Astrocyte of the spinal cord (primary cell): ENCODE results near the gene ZMYM1.

Experiments used
- DNase-seq: peaks from one replicate; pipeline ENCODE4 v3.0.0; 2011; ENCODE audit warnings: low read depth, low spot score
- H3K4me3 ChIP-seq: 2 replicates; pipeline ENCODE4 v1.5.1; 2011; ENCODE audit warnings: low read depth, mild to moderate bottlenecking, low read length, moderate library complexity
- in situ Hi-C: cut with HindIII; loops from 2 replicates; pipeline ENCODE4 v1.10.0; 2017; ENCODE audit warnings: low sequenced_read_pairs
- TF ChIP-seq, protein P1 (sequence below): IDR thresholded peaks from 2 replicates; pipeline ENCODE4 v1.5.1; 2012; ENCODE audit warnings: low read depth, mild to moderate bottlenecking, low read length, inconsistent platforms

The ZMYM1 gene

DNA sequence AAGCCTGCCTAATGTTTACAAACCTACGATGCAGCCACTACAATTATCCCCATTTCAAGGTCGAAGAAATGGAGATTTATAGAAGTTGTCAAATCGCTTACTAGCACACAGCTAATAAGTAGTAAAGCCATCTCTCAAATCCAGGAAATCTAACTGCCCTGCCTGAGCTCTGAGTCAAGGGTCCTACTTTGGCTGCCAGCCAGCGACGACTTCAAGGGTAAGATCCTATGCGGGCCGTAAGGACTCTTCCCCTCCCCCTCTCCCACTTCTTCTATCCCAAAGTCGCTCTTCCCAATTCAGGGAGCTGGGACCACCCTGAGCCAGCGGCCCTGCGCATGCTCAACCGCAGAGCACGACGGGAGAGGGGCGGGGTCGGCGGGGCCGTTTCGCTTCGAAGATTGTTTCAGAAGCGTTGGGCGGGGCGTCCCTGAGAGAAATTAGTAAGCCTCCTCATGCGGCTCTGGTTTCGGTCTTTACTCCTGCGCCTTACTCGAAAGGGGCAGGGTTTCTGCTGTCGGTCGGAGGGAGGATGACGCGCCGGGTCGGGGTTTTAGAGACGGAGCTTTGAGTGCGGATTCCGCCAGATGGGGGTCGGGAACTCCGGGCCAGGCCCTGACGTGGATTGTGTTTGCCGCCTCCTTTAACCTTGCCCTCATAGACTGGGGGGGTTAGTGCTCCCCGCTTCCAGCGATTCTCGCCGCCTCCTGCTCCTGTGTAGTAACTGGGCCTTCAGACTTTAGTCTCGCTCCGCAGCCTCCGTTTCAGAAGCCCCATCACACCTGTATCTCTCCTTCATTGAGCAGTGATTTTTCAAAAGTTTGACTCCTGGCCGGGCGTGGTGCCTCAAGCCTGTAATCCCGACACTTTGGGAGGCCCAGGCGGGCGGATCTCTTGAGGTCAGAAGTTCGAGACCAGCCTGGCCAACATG is at the start of gene ZMYM1:
Gene ZMYM1, plus strand, starts transcription at position 383 of the 928 bp plus-strand sequence. CDS start 14,603 bp downstream, outside the sequence.
- TF ChIP-seq, protein P1, sequence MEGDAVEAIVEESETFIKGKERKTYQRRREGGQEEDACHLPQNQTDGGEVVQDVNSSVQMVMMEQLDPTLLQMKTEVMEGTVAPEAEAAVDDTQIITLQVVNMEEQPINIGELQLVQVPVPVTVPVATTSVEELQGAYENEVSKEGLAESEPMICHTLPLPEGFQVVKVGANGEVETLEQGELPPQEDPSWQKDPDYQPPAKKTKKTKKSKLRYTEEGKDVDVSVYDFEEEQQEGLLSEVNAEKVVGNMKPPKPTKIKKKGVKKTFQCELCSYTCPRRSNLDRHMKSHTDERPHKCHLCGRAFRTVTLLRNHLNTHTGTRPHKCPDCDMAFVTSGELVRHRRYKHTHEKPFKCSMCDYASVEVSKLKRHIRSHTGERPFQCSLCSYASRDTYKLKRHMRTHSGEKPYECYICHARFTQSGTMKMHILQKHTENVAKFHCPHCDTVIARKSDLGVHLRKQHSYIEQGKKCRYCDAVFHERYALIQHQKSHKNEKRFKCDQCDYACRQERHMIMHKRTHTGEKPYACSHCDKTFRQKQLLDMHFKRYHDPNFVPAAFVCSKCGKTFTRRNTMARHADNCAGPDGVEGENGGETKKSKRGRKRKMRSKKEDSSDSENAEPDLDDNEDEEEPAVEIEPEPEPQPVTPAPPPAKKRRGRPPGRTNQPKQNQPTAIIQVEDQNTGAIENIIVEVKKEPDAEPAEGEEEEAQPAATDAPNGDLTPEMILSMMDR = no peak
- peak within 1 kb of the TSS; percentile 80 for H3K4me3 ChIP-seq
- in situ Hi-C loops = no loop called here
- peak; percentile 88 for DNase-seq

DNA sequence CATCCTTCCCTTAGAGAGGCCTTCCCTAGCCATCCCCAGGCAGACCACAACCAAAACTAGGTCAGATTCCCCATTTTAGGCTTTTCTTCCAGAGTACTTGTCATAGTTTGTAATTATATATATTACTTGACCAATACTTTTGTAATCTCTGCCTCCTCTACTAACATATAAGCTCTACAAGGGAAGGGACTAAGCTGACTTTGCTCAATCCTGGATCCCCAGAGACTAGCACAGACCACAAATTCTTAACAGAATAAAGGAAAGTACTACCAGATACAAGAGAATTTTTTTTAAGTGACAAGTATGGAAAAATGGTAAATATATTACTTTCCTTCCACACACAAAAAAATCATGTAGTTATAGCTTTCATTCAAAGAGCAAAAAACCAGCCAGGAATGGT is 49.4 kb upstream of the ZMYM1 start:
- in situ Hi-C loops = no loop called here
- H3K4me3 ChIP-seq = no peak overlapping the region
- DNase-seq = no peak
- TF ChIP-seq, protein P1 = no peak

DNA sequence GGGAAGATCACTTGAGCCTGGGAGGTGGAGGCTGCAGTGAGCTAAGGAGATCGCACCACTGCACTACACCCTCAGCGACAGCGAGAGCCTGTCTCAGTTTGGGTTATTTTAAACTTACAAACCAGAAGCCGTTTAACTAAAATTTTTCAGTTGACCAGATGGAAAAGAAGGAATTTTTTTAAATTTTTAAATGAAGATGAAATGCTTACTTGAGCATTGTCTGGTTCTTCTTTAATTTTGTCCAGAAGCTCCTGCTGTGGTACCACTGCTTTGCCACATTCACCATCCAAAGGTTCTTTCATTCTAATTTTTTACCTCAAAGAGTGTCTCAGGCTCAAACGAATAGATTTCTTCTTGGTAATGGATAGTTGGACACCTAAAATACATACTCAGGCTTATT is 48.8 kb upstream of the ZMYM1 start:
- TF ChIP-seq, protein P1 = no peak
- in situ Hi-C loops = no loop called here
- H3K4me3 ChIP-seq = peak overlapping the region; percentile 84
- DNase-seq = no peak

DNA sequence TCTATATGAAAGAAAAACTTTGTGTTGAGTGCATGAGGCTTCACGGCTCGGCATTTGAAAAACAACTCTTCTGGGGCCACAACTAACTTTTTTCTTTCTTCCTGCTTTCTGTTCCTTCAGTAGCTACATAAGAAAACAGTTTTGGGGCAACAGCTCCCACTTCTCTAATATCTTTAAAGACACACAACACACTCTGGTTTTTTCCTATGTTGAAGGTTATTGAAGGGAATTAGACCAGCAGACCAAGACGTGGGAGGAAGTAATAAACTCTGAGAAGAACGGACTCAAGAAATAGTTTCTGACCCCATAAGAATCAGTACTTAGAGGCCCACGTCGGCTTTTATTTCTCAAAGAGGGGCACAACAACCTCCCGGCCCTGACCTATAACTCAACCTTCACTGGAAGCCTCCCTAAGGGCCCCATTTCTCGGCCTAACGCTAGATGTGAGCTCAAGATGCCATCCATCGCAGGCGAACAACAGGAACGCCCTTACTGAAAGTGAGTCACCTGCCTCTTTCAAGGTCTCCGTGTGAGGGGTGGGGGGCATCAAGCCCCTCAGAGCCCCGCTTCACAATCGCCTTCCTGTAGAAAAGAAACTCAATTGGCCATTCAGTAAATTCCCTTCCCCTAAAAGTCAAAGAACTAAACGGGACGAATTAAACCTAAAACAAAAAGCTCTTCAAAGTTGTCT is 48.3 kb upstream of the ZMYM1 start:
- in situ Hi-C loops = no loop called here
- peak; percentile 57 for DNase-seq
- TF ChIP-seq, protein P1 = no peak
- H3K4me3 ChIP-seq = peak overlapping the region; percentile 84

DNA sequence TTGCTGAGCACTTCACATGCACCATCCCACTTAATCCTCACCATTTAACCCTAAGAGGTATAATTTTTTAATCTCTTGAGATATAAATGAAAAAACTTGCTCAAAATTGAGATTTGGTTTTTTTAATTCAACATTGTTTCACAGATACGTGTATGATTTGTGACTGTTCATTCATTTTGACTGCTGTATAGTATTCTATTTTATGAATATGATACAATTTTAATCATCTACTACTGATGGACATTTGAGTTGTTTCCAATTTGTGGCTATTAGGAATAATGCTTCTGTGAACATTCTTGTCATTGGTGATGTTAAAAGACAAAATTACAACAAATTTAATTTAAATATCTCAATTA is 46.8 kb upstream of the ZMYM1 start:
- DNase-seq = no peak
- H3K4me3 ChIP-seq = peak overlapping the region; percentile 84
- in situ Hi-C loops = no loop called here
- TF ChIP-seq, protein P1 = no peak

DNA sequence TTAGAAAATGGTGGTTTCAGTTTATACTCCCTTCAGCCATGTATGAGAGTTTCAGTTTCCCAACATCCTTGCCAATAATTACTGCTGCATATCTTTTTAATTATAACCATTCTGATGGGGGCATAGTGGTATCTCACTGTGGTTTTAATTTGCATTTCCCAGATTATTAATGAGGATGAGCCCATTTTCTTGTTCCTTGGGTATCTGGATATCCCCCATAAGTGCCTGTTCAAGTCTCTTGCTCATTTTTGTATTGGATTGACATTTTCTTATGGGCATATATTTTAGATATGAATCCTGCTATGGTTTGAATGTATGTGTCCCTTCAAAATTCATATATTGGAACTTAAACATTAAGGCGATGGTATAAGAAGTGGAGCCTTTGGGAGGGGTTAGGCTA is 45.8 kb upstream of the ZMYM1 start:
- TF ChIP-seq, protein P1 = no peak
- no peak overlapping the region for H3K4me3 ChIP-seq
- DNase-seq = no peak
- in situ Hi-C loops = no loop called here
